ENCODE measurements around the gene ARHGEF28.

The ARHGEF28 gene

GRCh38 chr5:73821003-73821402 lies 195.0 kb downstream of the ARHGEF28 start:
- no peak for ATAC-seq

GRCh38 chr5:73822278-73822988 lies 196.4 kb downstream of the ARHGEF28 start:
- TF ChIP-seq PATZ1 (CRISPR knock-in tag; IDR thresholded peaks at IDR 0.05; ENCODE audit: borderline replicate concordance), result no peak
- TF ChIP-seq ZFP3 (CRISPR knock-in tag; IDR thresholded peaks at IDR 0.05), result no peak
- TF ChIP-seq CSDC2 (CRISPR knock-in tag; IDR thresholded peaks at IDR 0.05), result no peak
- TF ChIP-seq TOX (CRISPR knock-in tag; IDR thresholded peaks at IDR 0.05; ENCODE audit: borderline replicate concordance), result no peak
- no peak for TF ChIP-seq ZNF8 (CRISPR knock-in tag; IDR thresholded peaks at IDR 0.05)
- no peak for TF ChIP-seq TSHZ2 (CRISPR knock-in tag; IDR thresholded peaks at IDR 0.05)
- no peak for TF ChIP-seq PPARA (CRISPR knock-in tag; IDR thresholded peaks at IDR 0.05; ENCODE audit: borderline replicate concordance)
- no peak for TF ChIP-seq BACH2 (CRISPR knock-in tag; IDR thresholded peaks at IDR 0.05; ENCODE audit: borderline replicate concordance)
- TF ChIP-seq TCF4 (CRISPR knock-in tag; IDR thresholded peaks at IDR 0.05; ENCODE audit: borderline replicate concordance), result no peak
- TF ChIP-seq POU6F1 (CRISPR knock-in tag; IDR thresholded peaks at IDR 0.05; ENCODE audit: borderline replicate concordance, low read depth), result no peak
- no peak for TF ChIP-seq ARNTL (CRISPR knock-in tag; IDR thresholded peaks at IDR 0.05; ENCODE audit: borderline replicate concordance, low read depth)
- TF ChIP-seq SNAI2 (CRISPR knock-in tag; IDR thresholded peaks at IDR 0.05), result no peak
- no peak for TF ChIP-seq ISL1 (CRISPR knock-in tag; IDR thresholded peaks at IDR 0.05)
- TF ChIP-seq CSRNP3 (CRISPR knock-in tag; IDR thresholded peaks at IDR 0.05), result no peak

More at GRCh38 chr5:73821003-73821402, 195.0 kb downstream of the ARHGEF28 start:
- no peak for TF ChIP-seq ESRRG (CRISPR knock-in tag; IDR thresholded peaks at IDR 0.05)
- no peak for TF ChIP-seq CSDC2 (CRISPR knock-in tag; IDR thresholded peaks at IDR 0.05)
- TF ChIP-seq ARNTL (CRISPR knock-in tag; IDR thresholded peaks at IDR 0.05; ENCODE audit: borderline replicate concordance, low read depth), result no peak
- TF ChIP-seq ZFP3 (CRISPR knock-in tag; IDR thresholded peaks at IDR 0.05), result no peak
- no peak for TF ChIP-seq GLIS3 (CRISPR knock-in tag; IDR thresholded peaks at IDR 0.05)
- TF ChIP-seq ZNF8 (CRISPR knock-in tag; IDR thresholded peaks at IDR 0.05), result no peak
- TF ChIP-seq ZNF70 (CRISPR knock-in tag; IDR thresholded peaks at IDR 0.05), result no peak
- no peak for TF ChIP-seq CREB5 (CRISPR knock-in tag; IDR thresholded peaks at IDR 0.05; ENCODE audit: low read depth)
- TF ChIP-seq ZC3H10 (CRISPR knock-in tag; IDR thresholded peaks at IDR 0.05), result no peak
- no peak for TF ChIP-seq ISL1 (CRISPR knock-in tag; IDR thresholded peaks at IDR 0.05)

GRCh38 chr5:73822989-73823339 lies 197.0 kb downstream of the ARHGEF28 start:
- TF ChIP-seq CSRNP3 (CRISPR knock-in tag; IDR thresholded peaks at IDR 0.05) (no peak), CSDC2 (CRISPR knock-in tag; IDR thresholded peaks at IDR 0.05) (no peak), ISL1 (CRISPR knock-in tag; IDR thresholded peaks at IDR 0.05) (no peak), ZNF8 (CRISPR knock-in tag; IDR thresholded peaks at IDR 0.05) (no peak), ZNF565 (CRISPR knock-in tag; conservative IDR thresholded peaks at IDR 0.05; ENCODE audit: low read depth) (no peak), POU6F1 (CRISPR knock-in tag; IDR thresholded peaks at IDR 0.05; ENCODE audit: borderline replicate concordance, low read depth) (no peak), ZFP3 (CRISPR knock-in tag; IDR thresholded peaks at IDR 0.05) (no peak)
- no peak; the same call in 1 of the 3 replicates for ATAC-seq

More at GRCh38 chr5:73822278-73822988, 196.4 kb downstream of the ARHGEF28 start:
- no peak for ATAC-seq
